ENCODE measurements around the gene NDRG4.
"Not testable (repeated sequence)": the region's sequence is repeated elsewhere in the genome, so short reads cannot be mapped to it uniquely, and the experiment has no call there.

NDRG4 gene

DNA sequence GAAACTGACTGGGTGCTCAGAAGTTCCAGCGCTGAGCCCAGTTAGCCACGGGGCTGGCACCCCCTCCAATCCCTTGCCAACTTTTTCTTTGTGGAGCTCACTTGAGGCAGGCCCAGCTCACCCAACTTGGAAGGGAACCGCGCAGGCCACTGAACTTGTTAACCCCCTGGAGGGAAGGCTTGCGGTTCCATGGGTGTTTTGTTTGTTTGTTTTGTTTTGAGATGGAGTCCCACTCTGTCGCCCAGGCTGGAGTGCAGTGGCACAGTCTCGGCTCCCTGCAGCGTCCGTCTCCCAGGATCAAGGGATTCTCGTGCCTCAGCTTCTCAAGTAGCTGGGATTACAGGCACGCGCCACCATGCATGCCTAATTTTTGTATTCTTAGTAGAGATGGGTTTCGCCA, 34.1 kb upstream of the NDRG4 start:
- DNase-seq, result no peak

DNA sequence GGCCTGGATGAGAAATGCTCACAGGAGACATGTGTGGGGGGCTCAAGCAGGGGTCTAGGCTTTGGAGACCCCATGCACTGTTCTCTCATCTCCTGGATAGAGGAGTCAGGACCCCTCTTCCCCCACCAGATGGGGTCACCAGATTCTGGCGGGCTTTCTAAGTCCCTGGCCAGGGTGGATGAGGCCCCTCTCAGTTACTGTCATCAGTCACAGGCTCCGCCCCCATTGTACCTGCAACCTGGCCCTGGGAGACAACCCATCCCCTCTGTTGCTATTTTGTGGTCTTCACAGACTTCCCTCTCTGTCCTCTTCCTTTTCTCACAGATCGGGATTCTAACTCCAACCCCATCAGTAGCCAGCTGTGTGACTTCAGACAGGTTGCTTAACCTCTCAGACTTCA, 33.5 kb upstream of the NDRG4 start:
- no peak for DNase-seq

DNA sequence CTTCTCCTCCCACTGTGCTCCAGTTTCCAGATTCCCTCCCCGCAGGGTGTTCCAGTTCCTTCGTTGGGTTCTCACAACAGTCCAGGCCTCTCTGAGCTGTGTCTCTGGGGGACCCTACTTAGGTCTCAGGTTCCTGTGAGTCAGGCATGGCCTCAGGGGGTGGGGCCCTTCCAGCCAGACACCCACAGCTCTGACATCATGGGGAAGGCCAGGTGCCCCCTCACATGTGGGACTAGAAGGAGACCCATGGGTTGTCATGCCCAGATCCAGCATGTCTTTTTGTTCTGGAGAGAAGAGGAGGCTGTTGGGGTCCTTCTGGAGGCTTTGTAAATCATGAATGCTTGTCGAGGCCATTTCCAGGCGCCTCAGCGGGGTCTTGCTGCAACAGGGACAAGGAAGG, 32.0 kb upstream of the NDRG4 start:
- no peak for DNase-seq

DNA sequence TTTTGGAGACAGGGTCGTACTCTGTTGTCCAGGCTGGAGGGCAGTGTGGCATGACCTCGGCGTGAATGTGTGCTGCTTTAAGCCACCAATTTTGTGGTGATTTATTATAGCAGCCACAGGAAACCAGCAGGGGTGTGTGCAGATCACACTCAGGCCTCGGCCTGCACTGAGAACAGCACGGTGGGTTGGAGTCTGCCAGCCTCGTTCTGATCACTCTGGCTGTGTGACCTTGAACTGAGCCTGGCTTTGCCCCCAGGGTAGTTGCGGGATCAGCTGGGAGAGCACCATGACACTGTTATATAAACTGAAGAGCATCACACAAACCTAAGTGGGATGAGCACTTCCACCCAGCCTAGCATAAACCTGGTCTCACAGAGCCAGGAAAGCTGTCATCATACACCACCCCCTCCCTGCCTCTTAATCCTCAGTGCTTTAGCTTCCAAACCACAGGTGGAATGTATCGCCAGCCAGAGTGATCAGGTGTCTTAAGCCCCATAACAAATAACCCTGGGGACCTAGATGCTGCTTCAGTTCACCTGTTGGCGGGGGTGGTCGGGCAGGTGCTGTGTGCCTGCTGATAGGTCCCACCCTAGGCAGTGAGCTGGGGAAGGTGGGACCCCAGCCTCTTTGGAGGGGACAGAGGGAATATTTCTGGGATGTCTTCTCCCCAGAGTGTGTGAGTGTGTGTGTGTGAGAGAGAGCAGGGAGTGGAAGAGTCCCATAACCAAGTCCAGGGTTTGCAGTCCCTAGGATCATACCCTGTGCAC, 28.6 kb upstream of the NDRG4 start:
- DNase-seq, result no peak

DNA sequence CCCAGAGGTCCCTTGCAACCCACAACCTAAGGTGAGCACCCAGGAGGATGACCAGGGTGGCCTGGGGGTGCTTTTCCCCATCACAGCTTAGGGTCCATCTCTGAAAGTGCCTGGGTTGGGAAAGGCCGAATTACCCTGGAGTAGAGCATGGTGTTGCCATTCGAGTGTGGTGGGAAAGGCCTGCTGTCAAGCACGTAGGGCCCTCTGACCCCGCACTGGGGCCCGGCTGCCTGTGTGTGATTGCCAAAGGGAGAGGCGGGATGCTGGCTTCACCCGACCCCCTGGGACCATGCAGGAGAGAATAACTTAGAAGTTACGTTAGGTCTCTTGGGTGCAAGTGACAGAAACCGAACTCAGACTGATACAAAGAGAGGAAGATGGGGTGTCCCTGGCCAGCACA, 27.7 kb upstream of the NDRG4 start:
- no peak for DNase-seq

DNA sequence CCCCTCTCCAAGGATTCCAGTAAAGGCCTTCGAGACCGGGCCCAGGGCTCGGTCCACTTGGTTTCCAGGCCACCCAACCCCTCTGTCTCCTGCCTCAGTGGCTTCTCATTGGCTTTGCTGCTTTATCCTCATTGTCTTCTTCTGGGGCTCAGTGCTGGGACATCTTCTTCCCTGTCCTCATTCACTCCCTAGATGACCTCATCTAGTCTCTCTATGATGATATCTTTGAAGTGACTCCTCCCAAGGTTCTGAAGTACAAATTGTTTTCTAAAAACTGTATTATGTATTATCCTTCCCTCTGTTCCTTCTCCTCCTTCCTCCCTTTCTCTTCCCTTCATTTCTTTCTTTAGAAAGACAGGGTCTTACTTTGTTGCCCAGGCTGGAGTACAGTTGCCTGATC, 27.1 kb upstream of the NDRG4 start:
- DNase-seq, result no peak

DNA sequence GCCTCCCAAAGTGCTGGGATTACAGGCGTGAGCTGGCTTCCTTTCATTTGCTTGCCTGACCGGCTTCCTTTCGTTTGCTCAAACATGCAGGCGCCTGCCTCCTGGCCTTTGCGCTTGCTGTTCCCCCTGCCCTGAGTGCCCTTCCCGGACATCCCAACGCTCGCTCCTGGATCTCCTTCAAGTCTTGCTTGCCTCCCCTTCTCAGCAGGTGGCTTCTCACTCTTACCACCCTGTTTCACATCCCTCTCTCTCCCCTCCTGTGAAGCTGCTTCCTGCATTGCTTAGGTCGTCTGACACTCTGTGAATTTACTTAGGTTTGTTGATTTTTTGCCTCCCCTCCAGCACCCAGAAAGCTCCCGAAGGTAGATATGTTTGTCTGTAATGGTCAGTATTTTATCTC, 25.6 kb upstream of the NDRG4 start:
- DNase-seq, result no peak

DNA sequence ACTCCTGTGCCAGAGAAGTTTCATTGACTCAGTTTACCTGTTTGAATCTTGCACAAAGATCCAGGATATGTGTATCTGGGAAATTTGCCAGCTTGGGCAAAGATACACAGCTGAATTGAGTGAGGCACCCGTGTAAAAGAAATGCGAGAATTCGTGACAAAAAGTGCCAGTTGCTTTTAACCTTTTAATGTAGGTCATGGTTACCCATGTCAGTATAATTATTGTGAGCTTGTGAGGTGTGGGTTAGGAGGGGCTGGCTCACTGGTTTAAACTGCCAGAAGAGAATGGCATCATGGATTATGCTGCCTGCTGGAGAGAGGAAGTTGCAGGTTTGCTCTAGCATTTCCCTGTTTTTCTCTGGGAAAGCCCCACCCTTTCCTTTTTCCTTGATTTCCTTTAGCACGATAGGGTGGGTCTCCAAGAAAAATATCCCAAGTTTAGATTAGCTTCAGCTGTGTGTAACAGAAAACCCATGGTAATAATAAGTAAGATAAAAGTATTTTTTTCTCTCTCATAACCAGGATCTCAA, 24.8 kb upstream of the NDRG4 start:
- DNase-seq, result no peak

DNA sequence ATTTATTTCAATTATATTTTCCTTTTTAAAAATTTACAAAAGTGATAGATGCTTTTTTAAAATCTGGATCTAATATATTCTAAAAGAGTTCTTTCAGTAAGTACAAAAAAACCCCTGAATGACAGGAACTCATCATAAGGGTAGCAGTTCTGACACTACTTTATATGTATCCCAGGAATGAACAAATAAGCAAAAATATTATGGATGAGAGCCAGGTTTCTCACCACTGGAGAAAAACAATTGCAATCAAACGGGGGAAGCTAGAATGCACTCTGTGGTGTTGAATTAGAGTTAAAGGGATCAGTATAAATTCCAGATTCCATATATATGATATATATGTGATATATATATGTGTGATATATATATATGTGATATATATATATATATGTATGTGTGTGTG, 23.2 kb upstream of the NDRG4 start:
- no peak for DNase-seq

DNA sequence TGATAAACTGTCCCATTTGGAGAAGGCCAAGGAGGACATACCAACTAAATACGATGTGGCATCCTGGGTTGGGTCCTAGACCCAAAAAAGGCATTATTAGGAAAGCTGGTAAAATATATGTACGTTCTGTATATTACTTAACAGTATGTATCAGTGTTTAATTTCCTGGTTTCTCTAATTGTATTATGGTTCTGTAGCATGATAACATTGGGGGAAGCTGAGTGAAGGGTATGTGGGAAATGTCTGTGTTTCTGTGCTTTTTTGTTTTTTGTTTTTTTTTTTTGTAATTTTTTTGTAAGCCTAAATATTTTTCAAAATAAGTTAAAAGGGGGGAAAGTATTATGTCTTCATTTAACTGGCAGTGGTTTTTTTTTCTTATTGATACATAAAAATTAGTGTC, 21.5 kb upstream of the NDRG4 start:
- DNase-seq, result no peak

DNA sequence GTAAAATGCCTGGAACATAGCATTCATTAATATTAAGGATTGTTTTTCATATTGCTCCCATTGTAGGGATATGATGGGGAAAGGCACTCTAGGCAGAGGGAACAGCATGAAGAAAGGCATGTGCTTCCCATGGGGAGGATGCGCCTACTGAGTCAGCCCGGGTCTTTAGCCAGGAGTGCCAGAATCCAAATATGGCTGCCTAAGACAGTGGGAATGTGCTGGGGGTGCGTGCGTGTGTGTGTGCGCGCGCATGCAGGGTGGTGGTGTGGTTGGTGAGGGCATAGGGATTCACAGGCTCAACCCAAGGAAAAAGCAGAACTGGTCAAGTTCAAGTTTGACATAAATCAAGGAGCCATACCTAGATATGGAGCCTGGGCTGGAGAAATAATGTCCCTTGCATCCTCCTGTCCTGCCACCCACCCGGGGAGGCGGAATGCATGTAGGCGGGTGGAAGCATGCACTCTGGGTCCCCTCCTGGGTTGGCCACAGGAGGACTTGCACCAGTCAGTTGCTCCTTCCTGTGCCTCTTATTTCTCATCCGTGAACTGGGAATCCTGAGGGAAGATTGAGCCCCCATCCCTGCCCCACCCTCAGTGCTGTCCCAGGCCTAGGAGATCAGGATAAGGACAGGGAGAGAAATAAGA, 18.6 kb upstream of the NDRG4 start:
- DNase-seq, result no peak

DNA sequence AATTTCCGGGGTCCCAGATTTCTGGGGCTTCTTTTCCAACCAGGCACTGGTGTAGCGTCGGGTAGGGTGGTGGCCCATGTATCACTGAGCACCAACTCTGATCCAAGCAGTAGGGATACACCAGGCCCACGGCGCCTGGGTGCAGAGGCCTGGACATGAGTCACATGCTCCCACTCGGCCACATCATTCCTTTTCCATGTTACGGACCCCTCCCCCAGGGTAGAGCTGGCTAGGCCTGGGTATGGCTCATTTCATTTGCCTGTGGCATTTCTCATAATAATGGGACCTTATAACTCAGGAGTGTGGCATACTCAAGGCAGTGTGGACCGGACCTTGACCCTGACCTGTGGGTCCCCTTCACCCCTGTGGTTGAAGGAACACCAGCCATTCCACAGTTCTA, 18.0 kb upstream of the NDRG4 start:
- DNase-seq, result no peak

DNA sequence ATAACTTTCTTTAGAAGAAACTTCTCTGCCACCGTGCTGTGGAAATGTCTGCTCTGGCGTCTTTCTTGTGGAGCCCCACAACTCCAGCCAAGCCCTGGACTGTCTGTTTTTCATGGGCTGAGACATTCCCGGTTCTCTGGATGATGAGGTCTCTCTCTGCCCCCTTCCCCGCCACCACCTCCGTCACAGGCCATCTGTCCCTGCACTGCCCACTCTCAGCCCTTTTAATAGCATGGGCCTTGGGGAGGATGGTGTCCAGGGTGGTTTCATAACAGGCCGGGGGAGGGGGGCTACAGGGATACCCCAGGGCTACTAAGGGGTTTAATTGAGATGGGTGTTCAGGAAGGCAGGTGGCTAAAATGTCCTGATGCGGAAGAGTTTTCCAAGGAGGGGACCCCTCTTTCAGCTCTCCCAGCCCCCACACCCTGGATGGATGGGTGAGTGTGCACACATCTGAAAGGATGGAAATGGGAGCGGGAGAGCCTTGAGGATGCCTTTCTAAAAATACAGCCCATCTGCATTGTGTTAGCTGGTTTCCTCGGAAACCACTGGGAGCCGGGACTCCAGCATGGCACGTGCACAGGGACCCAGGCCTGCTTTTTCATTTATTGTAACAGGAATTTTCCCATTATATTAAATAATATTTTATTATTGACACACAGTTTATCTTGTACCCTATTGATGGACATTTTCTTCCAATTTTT, 14.6 kb upstream of the NDRG4 start:
- no peak for DNase-seq

DNA sequence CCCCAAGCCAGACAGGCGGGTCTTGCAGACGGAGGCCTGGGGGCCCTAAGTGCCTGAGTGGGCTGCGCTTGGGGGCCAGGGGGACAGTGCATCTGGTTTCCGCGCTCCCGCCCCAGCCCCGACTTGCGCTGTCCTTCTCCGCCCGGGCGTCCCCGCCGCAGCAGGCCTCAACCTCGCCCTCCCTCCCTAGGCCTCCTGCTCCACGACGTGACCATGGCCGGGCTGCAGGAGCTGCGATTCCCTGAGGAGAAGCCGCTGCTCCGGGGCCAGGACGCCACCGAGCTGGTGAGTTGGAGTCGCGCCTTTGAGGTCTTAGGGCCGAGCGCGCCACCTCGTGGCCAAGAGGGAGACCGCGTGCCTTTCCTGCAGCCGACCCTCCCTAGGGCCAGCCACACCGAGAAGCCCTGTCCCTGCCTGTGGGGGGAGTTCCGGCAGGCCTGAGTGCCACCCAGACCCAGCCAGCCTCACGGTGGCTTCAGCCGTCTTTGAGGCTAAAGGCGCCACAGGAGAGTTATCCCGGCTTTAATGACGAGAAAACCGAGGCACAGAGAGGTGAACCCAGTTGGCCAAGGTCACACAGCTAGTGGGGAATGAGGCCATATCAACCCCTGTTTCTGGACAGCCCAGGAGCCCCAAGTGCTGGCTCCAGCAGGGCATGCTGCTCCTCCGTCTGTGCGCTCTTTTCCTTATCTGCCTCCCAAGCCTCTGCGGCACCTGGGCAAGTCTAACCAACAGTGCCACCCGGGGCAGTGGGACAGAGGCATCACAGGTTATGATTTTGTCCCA, 12.2 kb upstream of the NDRG4 start:
- peak; percentile 71 for DNase-seq

DNA sequence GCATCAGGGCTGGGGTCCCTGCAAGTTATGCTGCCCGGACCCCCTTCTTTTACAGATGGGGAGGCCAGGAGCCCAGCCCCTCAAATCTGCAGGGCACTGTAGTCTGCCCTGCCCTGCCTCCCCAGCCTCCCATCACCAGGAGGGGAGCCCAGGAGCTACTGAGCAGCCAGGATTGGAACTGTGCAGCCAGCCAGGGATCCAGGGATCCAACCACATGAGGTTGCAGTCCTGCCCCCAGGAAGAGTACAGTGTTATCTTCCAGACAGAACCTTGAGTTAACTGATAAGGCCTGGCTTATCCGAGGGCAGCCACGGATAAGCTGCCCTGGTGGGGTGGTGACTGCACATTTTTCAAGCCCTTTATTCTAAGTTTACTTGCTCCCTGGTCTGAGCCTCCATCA, 11.4 kb upstream of the NDRG4 start:
- no peak for DNase-seq

DNA sequence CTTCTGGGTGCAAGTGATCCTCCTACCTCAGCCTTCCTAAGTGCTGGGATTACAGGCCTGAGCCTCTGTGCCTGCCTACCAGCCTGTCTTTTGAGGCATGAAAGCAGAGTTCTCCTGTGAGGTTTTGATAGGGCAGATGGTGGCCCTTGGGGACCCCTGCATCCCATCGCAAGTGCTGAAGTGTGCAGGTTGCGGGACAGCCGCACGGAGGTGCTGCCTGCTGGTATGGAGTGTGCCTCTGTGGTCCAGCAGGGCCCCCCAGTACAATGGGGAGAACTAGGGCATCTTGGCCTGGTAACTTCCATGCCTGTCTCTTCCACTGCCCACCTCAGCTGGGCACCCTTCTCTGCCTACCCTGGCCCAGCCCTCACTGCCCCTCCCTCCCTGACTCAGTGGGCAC, 9.9 kb upstream of the NDRG4 start:
- DNase-seq, result no peak

DNA sequence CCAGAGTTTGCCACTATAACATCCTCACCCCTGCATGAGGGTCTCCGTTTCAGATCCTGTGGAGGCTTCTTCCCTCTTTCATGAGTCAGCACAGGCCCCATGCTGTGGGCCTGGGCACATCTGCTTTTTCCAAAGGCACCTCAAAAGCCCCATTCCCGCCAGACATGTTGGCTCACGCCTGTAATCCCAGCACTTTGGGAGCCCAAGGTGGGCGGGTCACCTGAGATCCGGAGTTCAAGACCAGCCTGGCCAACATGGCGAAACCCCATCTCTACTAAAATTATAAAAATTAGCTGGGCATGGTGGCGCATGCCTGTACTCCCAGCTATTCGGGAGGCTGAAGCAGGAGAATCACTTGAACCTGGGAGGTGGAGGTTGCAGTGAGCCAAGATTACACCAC, 9.4 kb upstream of the NDRG4 start:
- DNase-seq, result not testable (repeated sequence)

DNA sequence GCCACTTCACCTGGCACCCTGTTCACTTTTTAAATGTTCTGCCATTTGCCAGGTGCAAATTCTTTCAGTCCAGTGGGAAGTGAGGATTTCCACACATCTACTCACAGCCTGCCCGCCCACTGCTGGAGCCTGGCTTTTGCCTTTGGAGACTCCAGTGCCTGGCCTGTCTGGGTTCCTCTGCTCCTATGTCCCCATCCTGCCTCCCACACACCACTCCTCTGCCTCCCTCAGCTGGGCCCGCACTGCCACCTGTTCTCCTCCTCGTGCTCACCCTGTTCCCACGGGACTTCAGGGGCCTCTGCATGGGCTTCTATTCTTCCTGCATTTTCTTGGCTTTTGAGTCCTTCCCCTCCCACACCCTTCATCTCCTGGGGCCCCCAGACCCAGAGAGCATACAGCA, 7.9 kb upstream of the NDRG4 start:
- DNase-seq, result no peak

DNA sequence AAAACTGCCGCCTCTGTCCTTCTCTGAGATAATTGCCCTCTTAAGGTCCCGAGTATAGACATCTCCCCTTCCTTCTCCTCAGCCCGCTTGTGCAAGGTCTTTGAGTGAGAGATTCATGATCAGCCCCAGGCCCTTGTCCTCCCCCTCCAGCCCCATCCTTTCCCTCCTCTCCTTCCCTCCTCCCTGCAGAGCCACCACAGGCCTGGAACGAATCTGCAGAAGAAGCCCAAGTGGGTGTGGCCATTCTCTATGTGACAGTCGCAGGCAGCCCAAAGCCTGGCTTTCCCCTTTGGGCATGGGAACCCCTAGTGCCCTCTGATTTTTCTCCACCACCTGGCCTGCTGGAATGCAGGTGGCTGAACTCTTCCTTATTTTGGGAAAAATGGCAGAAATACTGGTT, 7.2 kb upstream of the NDRG4 start:
- DNase-seq, result no peak

DNA sequence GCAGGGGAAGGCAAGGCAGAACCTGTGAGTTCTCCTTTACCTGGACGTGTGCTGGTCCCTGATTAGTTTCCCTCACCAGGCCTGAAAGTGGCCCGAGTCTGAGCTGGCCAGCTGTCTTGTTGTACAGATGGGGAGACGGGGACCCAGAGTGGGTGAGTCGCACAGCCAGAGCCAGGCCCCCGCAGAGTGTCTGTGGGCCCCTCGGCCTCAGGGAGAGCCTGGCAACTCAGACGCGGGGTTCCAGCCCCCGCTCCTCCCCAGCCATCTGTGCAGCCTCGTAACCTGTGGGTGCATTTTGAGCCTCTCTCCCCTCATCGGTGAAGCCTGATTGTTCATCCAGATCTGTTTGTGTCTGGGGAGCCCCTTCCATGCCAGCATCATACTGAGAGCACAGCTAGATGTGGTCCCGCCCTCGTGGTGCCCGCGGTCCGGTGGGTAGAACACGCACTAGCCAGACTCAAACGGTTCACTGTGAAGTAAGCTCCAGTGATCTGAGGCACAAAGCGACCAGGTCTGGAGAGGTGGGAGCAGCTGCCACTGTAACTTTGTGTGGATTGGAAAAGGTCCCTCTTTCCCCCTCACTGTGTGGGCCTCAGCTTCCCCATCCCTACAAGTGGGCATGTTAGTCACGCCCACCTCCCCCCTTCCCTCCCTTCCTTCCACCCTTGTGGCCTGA, 6.0 kb upstream of the NDRG4 start:
- no peak for DNase-seq

DNA sequence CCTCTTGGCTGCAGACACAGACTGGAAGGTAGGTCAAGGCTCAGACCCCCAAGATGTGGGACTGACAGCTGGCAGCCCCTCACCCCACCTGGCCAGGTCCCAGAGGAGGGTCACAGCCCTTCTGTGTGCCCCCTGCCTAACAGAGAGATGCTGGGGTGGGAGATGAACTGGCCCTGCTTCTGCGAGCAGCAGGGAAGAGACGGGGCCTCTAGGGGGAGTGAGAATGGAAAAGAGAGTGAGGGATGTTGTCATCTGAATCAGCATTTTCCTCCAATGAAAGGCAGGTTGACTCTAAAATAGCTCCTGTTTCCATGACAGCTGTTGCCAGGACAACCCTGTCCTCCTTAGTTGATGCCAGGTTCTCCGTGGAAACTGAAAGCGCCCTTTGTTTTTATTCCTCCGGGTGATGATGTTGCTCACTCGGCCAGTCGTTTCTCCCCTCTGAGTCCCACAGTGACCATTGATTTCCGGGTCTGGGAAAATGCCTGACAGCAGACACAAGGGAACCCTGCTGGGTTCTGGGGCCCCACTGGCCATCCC, 4.9 kb upstream of the NDRG4 start:
- peak; percentile 90 for DNase-seq

All from fibroblast of skin of abdomen (primary cell).